ENCODE results near the gene PTP4A1.

GRCh38 chr6:63584125-63584514 is 11.8 kb downstream of the PTP4A1 start:
- no peak for TF ChIP-seq ARNTL (CRISPR knock-in tag; IDR thresholded peaks at IDR 0.05; ENCODE audit: borderline replicate concordance, low read depth)
- no peak for TF ChIP-seq RARB (CRISPR knock-in tag; IDR thresholded peaks at IDR 0.05)
- TF ChIP-seq ZFP30 (CRISPR knock-in tag; IDR thresholded peaks at IDR 0.05): no peak
- TF ChIP-seq PATZ1 (CRISPR knock-in tag; IDR thresholded peaks at IDR 0.05; ENCODE audit: borderline replicate concordance): no peak
- no peak for TF ChIP-seq CREB5 (CRISPR knock-in tag; IDR thresholded peaks at IDR 0.05; ENCODE audit: low read depth)
- TF ChIP-seq TSHZ2 (CRISPR knock-in tag; IDR thresholded peaks at IDR 0.05): no peak

All from SK-N-SH treated with all-trans-retinoic acid at 6 μM for 48 hours (cell line).